Stimulated activated CD4-positive, alpha-beta T cell treated with anti-CD3 and anti-CD28 coated beads, Interleukin-1b, Interleukin-23, amount 100 ng/mL, for 1 hour (primary cell): ENCODE data around the gene RBL1.
"Not testable (repeated sequence)": the region's sequence is repeated elsewhere in the genome, so short reads cannot be mapped to it uniquely, and the experiment has no call there.

Experiments
- DNase-seq, 2 donors: peaks; one replicate each; pipeline ENCODE4 v3.0.0-alpha.2; 2020; ENCODE audit warnings: low read depth in 2 of 2

Gene RBL1

DNA sequence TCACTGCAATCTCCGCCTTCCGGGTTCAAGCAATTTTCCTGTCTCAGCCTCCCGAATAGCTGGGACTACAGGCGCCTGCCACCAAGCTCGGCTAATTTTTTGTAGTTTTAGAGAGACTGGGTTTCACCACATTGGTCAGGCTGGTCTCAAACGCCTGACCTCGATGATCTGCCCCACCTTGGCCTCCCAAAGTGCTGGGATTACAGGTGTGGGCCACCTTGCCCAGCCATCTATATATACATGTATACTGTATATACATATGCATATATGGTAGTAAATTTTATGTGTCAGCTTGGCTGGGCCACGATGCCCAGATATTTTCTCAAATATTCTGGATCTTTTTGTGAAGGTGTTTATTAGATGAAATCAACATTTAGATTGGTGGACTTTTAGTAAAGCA lies 18.8 kb downstream of the RBL1 start:
- no peak for DNase-seq

DNA sequence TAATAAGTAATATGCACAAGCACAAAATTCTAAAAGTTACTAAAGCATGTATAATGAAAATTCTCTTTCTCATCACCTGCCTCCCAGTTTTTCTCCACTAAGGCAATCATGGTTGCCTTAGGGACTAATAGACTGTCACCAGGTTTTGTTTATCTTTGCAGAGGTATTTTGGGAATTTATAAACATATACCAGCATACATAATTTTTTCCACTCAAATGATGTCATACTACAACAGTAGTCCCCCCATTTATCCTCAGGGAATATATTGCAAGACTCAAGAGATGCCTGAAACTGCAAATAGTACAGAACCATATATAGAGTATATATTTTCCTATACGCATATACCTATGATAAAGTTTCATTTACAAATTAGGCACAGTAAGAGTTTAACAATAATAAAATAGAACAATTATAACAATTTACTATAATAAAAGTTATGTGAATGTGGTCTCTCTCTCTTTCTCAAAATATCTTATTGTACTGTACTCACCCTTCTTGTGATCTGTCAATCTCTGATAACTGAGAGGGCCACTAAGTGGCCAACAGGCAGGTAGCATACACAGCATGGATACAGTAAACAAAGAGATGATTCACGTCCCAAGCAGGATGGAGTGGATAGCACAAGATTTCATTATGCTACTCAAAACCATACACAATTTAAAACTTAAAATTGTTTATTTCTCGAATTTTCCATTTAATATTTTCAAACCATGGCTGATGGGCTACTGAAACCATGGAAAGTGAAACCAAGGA lies 19.7 kb downstream of the RBL1 start:
- DNase-seq: no peak

DNA sequence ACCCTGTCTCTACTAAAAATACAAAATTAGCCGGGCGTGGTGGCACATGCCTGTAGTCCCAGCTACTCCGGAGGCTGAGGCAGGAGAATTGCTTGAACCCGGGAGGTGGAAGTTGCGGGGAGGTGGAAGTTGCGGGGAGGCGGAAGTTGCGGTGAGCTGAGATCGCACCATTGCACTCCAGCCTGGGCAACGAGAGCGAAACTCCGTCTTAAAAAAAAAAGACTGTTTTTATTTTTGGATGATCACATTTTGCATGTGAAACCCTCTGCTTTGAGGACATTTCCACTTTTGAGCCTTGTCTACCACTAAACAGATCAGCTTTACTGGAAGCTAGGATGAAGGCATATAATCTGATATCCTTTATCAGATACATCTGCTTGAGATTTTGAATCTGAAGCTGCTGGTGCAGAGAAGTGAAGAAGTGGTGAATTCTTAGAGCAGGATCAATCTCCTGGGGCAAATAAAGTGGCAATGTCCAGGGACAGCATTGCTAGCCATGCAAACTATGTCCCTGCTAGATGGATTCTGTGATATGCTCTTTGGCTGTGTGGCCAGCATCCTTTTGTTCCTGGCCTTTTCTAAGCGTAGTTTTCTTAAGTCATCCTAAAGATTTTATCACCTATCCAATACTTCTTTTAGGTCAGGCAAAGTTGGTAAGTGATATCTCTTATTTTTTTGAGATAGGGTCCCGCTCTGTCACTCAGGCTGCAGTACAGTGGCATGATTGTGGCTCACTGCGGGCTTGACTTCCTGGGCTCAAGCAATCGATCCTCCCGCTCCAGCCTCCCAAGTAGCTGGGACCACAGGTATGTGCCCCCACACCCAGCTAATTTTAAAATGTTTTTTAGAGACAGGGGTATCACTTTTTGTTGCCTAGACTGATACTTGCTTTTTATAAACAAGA lies 23.3 kb downstream of the RBL1 start:
- DNase-seq: no peak

DNA sequence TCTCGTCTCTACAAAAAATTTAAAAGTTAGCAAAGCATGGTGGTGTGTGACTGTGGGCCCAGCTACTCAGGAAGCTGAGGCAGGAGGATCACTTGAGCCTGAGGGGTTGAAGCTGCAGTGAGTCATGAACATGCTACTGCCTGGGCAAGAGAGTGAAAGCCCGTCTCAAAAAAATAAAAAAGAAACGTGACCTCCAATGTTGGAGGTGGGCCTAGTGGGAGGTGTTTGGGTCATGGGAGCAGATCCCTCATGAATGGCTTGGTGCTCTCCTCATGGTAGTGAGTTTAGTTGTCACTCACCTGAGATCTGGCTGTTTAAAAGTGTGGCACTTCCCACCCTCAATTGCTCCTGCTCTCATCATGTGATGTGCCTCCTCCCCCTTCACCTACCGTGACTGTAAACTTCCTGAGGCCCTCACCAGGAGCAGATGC lies 24.3 kb downstream of the RBL1 start:
- no peak for DNase-seq

DNA sequence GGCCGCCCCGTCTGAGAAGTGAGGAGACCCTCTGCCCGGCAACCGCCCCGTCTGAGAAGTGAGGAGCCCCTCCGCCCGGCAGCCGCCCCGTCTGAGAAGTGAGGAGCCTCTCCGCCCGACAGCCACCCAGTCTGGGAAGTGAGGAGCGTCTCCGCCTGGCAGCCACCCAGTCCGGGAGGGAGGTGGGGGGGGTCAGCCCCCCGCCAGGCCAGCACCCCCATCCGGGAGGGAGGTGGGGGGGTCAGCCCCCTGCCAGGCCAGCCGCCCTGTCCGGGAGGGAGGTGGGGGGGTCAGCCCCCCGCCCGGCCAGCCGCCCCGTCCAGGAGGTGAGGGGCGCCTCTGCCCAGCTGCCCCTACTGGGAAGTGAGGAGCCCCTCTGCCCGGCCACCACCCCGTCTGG lies 26.2 kb downstream of the RBL1 start:
- not testable (repeated sequence) for DNase-seq

DNA sequence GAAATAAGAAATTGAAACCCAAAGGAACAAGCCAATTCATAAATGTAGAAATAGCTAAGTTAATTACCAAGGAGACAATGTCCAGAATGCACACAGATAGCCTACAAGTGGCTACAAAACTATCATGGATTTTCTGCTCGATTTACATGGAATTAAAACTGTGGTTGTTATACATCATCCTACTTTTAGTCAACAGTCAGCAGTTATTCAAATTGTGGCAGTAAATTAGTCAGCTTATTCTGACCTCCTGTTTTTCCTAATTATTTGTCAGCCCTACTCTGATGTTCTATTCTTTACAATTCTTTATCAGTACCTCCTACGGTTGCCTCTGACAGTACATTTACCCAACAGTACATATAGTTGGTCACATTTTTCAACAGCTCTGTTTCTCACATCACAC lies 29.6 kb downstream of the RBL1 start:
- no peak for DNase-seq

DNA sequence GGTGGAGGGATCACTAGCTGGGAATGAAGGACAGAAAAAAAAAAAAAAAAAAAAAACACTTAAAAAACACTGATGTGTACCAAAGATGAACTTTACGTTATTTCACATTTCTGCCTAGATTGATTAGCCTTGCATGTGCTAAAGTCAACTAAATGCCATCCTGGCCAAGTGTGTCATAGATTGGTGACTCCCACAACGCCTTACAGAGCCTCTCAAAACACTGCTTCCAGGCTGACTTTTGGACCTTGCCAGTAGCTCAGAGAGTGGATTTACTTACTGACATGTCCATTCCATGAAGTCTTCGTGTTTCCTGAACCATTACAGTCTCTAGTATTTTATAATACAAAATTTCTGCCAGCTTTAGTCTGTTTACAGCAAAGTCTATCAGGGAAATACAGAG lies 40.5 kb downstream of the RBL1 start:
- DNase-seq: no peak

DNA sequence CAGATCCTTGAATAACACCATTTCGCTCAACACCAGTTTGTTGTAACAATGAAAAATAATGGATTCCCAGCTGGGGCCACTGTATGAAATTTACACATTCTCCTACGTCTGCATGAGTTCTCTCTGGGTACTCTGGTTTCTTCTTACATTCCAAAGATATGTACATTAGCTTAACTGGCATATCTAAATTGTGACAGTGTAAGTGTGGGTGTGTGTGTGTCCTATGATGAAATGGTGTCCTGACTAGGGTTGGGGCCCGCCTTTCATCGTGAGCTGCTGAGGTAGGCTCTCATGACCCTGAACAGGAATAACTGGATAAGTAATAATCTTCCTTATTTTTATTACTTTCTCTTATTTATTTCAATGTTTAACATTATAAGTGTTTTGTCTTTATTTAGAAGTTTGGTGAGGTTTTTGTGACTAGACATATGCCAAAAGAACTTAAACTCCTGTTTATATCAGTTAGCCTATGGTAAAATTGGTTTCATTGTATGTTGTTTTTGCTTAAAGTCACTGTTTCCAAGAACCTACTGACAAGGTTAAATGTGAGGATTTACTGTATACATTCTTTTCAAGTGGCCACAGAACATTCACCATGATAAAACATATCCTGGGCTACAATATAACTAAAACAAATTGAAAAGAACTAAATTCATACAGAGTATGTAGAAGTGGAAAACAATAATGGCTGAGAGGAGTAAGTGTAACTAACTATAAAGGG lies 42.4 kb downstream of the RBL1 start:
- DNase-seq: no peak

DNA sequence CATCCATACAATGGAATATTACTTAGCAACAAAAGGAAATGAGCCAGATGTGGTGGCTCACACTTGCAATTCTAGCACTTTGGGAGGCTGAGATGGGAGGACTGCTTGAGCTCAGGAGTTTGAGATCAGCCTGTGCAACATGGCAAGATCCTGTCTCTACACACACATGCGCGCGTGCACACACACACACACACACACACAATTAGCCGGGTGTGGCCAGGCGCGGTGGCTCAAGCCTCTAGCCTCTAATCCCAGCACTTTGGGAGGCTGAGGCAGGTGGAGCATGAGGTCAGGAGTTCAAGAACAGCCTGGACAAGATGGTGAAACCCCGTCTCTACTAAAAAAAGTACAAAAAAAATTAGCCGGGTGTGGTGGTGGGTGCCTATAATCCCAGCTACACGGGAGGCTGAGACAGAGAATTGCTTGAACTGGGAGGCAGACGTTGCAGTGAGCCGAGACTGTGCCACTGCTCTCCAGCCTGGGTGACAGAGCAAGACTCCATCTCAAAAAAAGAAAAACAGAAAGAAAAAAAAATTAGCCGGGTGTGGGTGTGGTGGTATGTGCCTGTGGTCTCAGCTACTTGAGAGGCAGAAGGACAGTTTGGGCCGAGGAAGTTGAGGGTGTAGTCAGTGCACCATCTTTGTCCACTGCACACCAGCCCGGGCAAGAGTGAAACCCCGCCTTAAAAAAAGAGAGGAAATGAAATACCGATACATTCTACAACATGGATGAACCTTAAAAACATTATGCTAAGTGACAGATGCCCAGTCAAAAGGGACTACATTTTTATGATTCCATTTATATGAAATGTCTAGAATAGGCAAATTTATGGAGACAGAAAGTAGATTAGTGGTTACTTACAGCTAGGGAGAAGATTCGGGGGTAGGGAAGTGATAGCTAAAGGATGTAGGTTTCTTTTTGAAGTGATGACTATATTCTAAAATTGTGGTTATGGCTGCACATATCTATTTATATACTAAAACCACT lies 52.5 kb downstream of the RBL1 start:
- DNase-seq: no peak

DNA sequence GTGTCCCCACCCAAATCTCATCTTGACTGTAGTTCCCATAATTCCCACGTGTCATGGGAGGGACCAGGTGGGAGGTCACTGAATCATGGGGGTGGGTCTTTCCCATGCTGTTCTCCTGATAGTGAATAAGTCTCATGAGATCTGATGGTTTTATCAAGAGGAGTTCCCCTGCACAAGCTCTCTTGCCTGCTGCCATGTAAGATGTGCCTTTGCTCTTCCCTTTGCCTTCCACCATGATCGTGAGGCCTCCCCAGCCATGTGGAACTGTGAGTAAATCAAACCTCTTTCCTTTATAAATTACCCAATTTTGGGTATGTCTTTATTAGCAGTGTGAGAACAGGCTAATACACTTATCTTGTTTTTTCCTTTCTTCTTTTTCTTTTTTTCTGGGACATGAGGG lies 56.4 kb downstream of the RBL1 start:
- not testable (repeated sequence) for DNase-seq

DNA sequence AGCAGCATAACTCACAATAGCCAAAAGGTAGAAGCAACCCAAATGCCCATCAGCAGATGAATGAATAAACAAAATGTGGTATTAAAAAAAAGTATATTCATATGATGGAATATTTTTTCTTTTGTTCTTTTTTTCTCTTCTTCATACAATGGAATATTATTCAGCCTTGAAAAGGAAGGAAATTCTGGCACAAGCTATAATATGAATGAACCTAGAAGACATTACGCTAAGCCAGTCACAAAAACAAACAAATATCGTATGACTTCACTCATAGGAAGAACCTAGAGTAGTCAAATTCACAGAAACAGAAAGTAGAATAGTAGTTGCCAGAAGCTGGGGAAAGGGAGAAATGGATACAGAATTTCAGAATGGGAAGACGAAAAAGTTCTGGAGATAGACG lies 63.7 kb downstream of the RBL1 start:
- DNase-seq: no peak

DNA sequence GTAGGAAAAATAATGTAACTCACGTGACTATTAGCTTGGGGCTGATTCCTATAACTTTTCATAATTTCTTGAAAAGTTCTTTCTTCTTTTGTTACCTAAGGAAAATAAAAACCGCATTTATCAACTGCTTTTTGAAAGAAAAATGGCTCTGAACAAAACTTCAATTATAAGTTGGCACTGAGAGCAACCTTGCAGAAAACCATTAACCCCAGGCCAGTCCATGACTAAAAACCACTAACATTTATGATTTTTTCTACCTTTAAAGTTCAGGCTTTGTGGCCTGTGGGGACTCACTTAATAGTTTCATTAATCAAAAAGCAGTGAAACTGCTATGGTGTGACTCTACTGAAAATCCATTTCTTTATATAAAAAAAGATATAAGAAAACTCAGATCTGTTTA lies 75.2 kb downstream of the RBL1 start:
- no peak for DNase-seq

DNA sequence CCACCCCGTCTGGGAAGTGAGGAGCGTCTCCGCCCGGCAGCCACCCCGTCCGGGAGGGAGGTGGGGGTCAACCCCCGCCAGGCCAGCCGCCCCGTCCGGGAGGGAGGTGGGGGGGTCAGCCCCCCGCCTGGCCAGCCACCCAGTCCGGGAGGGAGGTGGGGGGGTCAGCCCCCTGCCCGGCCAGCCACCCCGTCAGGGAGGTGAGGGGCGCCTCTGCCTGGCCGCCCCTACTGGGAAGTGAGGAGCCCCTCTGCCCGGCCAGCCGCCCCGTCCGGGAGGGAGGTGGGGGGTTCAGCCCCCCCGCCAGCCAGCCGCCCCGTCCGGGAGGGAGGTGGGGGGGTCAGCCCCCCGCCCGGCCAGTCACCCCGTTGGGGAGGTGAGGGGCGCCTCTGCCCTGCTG lies 83.2 kb downstream of the RBL1 start:
- not testable (repeated sequence) for DNase-seq

DNA sequence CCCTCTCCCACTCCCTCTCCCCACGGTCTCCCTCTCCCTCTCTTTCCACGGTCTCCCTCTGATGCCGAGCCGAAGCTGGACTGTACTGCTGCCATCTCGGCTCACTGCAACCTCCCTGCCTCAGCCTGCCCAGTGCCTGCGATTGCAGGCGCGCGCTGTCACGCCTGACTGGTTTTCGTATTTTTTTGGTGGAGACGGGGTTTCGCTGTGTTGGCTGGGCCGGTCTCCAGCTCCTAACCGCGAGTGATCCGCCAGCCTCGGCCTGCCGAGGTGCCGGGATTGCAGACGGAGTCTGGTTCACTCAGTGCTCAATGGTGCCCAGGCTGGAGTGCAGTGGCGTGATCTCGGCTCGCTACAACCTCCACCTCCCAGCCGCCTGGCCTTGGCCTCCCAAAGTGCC lies 83.9 kb downstream of the RBL1 start:
- not testable (repeated sequence) for DNase-seq

DNA sequence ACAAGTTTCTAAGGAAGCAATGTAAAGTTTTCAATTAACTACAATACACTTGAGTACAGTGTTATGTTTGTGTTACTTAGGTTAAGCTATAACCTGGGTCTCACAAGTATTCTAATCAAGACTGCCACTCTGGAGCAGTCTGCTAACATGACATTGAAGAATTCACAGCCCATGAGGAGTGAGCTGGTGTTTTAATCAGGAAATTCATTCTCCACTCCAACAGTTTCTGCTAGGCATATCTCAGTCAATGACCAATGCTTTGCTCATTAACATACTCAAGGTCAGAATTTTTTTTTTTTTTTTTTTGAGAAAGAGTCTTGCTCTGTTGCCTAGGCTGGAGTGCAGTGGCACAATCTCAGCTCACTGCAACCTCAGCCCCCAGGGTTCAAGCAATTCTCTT lies 84.7 kb downstream of the RBL1 start:
- DNase-seq: no peak

DNA sequence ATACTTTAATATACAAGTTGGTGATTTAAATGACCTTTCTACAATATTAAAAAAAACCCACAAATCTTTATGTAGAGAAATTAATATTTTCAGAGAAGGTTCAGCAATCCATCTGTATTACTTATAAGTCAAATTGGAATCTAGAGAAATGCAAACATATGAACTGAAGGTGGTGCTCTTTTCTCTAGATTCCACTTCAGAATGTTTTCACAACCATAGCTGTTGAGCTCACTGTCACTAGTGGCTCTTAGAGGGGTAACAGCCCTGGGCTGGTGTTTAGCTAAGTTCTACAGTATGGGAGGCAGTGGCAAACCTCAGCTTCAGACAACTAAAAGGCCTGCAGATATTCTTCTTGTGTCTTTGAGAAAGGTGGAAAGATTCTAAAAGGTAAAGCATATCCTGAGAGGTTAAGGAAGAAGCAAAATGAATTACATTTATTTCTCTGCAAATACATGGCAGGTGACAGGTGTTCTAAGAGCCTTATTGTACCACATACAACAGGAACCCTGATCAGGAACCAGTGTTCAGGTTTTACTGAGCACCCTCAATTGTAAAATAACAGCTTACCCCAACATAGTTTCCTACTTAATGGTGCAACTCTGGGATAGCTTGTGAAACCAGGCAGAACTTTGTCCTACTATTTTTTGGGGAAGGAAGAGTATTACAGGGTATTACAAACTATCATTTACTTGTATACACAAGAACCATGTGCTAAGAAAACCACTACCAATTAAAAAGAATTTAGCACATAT lies 87.7 kb downstream of the RBL1 start:
- DNase-seq: no peak

DNA sequence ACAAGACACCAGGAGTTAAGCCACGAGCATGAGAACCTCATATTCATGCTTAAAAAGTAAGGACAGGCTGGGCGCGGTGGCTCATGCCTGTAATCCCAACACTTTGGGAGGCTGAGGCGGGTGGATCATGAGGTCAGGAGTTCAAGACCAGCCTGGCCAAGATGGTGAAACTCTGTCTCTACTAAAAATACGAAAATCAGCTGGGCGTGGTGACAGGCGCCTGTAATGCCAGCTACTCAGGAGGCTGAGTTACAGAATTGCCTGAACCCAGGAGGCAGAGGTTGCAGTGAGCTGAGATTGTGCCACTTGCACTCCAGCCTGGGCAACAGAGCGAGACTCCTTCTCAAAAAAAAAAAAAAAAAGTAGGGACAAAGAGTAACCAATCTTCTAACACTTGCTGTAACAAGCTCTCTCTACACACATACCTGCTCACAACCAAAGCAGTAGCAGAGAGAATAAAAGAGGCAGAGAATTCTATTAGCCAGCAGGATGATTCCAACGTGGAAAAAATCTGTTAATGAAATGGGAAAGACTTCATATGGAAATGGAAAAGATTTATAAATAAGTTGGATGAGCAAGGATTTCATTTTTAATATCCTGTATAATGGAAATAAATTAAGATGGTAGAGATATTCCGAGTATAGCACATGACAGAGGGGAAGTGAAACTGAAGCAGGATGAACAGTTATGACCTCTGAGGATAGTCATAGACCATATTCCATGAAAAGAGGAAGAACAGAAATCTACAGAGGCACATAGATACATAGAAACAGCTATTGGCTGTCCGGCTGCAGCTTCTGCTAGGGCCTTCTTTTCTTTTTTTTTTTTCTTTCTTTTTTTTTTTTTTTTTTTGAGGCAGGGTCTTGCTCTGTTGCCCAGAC lies 90.5 kb downstream of the RBL1 start:
- DNase-seq: not testable (repeated sequence)

DNA sequence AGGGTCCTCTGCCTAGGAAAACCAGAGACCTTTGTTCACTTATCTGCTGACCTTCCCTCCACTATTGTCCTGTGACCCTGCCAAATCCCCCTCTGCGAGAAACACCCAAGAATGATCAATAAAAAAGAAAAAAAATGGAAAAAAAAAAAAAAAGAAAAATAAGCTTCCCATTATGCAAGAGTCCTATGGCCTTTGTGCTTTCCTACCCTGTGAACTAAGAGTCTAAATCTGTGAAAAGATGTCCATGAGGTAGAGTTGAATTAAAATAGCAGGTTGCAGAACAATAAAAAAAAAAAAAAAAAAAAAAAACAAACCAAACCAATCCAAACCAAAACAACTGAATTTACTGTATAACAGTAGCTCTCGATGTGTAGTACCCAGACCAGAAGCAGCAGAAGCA lies 94.2 kb downstream of the RBL1 start:
- DNase-seq: not testable (repeated sequence)

DNA sequence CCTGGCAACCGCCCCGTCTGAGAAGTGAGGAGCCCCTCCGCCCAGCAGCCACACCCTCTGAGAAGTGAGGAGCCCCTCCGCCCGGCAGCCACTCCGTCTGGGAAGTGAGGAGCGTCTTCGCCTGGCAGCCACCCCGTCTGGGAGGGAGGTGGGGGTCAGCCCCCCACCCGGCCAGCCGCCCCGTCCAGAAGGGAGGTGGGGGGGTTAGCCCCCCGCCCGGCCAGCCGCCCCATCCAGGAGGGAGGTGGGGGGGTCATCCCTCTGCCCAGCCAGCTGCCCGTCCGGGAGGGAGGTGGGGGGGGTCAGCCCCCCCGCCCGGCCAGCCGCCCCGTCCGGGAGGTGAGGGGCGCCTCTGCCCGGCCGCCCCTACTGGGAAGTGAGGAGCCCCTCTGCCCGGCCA lies 95.6 kb downstream of the RBL1 start:
- DNase-seq: not testable (repeated sequence)
